ENCODE data around the gene EFTUD2. TPM values are rescaled to one million over a fixed set of nuclear protein-coding genes. Genes with fewer than 3 reads are reported as not detected.

Gene EFTUD2
- total and polyA plus RNA-seq, 2 of the 4 experiments (the other 2 are of a cell fraction) = 72.5 to 126 TPM

- Histone ChIP-seq H3K4ac (ENCODE audit: low read depth, low read length) (no peak overlapping the region), H3K27ac (ENCODE audit: insufficient read depth, low read length) (no peak overlapping the region), H4K20me1 (ENCODE audit: insufficient read depth, low read length) (peaks cover 7% of the 10 kb centered on the region), H3K23ac (ENCODE audit: low read depth, low read length) (no peak overlapping the region), H4K8ac (ENCODE audit: low read depth in 2 of 2, low read length in 2 of 2) (no peak overlapping the region), H2AFZ (replicated peaks; ENCODE audit: low read length, poor library complexity) (no peak overlapping the region), H2AK9ac (replicated peaks; ENCODE audit: low read depth, low read length, poor library complexity) (no peak overlapping the region), H2AK5ac (ENCODE audit: low read depth, low read length) (no peak overlapping the region), H3K27me3 (ENCODE audit: control insufficient read depth, insufficient read depth, low read length) (no peaks in the 10 kb centered on the region), H3K4me3 (ENCODE audit: insufficient read depth, low read depth, low read length) (no peak overlapping the region), H4K5ac (ENCODE audit: low read depth, low read length) (no peak overlapping the region), H3K4me1 (ENCODE audit: control insufficient read depth, insufficient read depth, low read length) (peaks cover 2% of the 10 kb centered on the region; the same call in 1 of the 2 replicates), H3K36me3 (ENCODE audit: control insufficient read depth, insufficient read depth, low read length) (peaks cover 17% of the 10 kb centered on the region), H2BK5ac (ENCODE audit: low read depth, low read length, poor library complexity, severe bottlenecking) (no peak overlapping the region), H2BK120ac (ENCODE audit: low read depth, low read length) (no peak overlapping the region), H2BK15ac (ENCODE audit: low read depth, low read length) (no peak overlapping the region), H3K18ac (ENCODE audit: low read depth, low read length) (no peak overlapping the region), H3K9ac (ENCODE audit: low read depth, low read length) (no peak overlapping the region), H2BK20ac (ENCODE audit: low read depth, low read length) (no peak overlapping the region), H4K91ac (ENCODE audit: insufficient read depth, low read depth, low read length) (no peak overlapping the region), H3K9me3 (ENCODE audit: control insufficient read depth, insufficient read depth, low read length) (no peaks in the 10 kb centered on the region), H3K14ac (replicated peaks; ENCODE audit: low read depth, low read length) (no peak overlapping the region), H3K79me1 (ENCODE audit: low read depth in 1 of 2, low read length in 2 of 2) (peaks cover 21 to 46% of the 10 kb centered on the region in 2 experiments), H3K9me1 (ENCODE audit: insufficient read depth, low read length) (peaks cover 2% of the 10 kb centered on the region; the same call in 1 of the 2 replicates), H3K4me2 (ENCODE audit: low read depth, low read length) (no peak overlapping the region), H3K56ac (ENCODE audit: extremely low read depth, insufficient read depth, low read length) (no peak overlapping the region)
- no CpG with 5 or more reads among the region's 4 CpGs for whole genome bisulfite sequencing, 2 experiments (ENCODE audit: extremely low coverage in 2 of 2, insufficient read length in 1 of 2)
- ATAC-seq (ENCODE audit: low read depth) = no peak
- DNase-seq = no peak
- TF ChIP-seq CHD1 (IDR thresholded peaks at IDR 0.05; ENCODE audit: low read depth, low read length) = no peak
- TF ChIP-seq MAZ (IDR thresholded peaks at IDR 0.05; ENCODE audit: borderline replicate concordance, low read depth, low read length) = no peak
- no peak for TF ChIP-seq MXI1 (IDR thresholded peaks at IDR 0.05; ENCODE audit: borderline replicate concordance, low read depth, low read length)
- no peak for TF ChIP-seq SMC3 (IDR thresholded peaks at IDR 0.05; ENCODE audit: low read depth, low read length)
- TF ChIP-seq BHLHE40 (IDR thresholded peaks at IDR 0.05; ENCODE audit: low read depth, low read length) = no peak
- no peak for TF ChIP-seq POLR2A (IDR thresholded peaks at IDR 0.05; ENCODE audit: low read depth, low read length)
- TF ChIP-seq RFX5 (IDR thresholded peaks at IDR 0.05; ENCODE audit: low read depth, low read length) = no peak
- no peak for TF ChIP-seq RCOR1 (IDR thresholded peaks at IDR 0.05; ENCODE audit: insufficient replicate concordance, low read length)
- no peak for TF ChIP-seq CTCF (conservative IDR thresholded peaks at IDR 0.05; ENCODE audit: low read depth, low read length)
- TF ChIP-seq RAD21 (IDR thresholded peaks at IDR 0.05; ENCODE audit: low read length) = no peak
- TF ChIP-seq USF2 (IDR thresholded peaks at IDR 0.05; ENCODE audit: low read depth, low read length) = no peak
- TF ChIP-seq FOS (IDR thresholded peaks at IDR 0.05; ENCODE audit: low read depth, low read length) = no peak
- no peak for TF ChIP-seq CEBPB (IDR thresholded peaks at IDR 0.05; ENCODE audit: low read depth, low read length)
- no peak for TF ChIP-seq NFE2L2 (IDR thresholded peaks at IDR 0.05; ENCODE audit: low read depth, low read length)
- TF ChIP-seq ELK1 (IDR thresholded peaks at IDR 0.05; ENCODE audit: borderline replicate concordance, low read depth, low read length) = no peak
- intact Hi-C loops (cut with micrococcal nuclease) (no loop called here), dilution Hi-C loops (cut with HindIII; ENCODE audit: low sequenced_read_pairs, unreplicated experiment) (no loop called here), in situ Hi-C loops (cut with MboI; ENCODE audit: low sequenced_read_pairs) (no loop called here)
- POLR2A ChIA-PET (ENCODE audit: unreplicated experiment) = no interaction called here
- BruUV-seq (replicated peaks) = no TSS peak
- CTCF ChIA-PET = no interaction called here
These were observed 4.6 kb downstream of the EFTUD2 start for GRCh38 chr17:44894642-44895041.

Data from IMR-90 (cell line).